ENCODE data around the gene RSRC2. TPM values are rescaled to one million over a fixed set of nuclear protein-coding genes. Genes with fewer than 3 reads are reported as not detected.
A peak's percentile ranks its signal among the peaks of the same experiment; 100 is the strongest.

RSRC2 gene
- total and polyA plus RNA-seq, 9 of the 15 experiments (the other 6 are each of a cell fraction or from before 2014, with no cell fraction given): 52.6 to 123 (median 80.3) TPM

DNA sequence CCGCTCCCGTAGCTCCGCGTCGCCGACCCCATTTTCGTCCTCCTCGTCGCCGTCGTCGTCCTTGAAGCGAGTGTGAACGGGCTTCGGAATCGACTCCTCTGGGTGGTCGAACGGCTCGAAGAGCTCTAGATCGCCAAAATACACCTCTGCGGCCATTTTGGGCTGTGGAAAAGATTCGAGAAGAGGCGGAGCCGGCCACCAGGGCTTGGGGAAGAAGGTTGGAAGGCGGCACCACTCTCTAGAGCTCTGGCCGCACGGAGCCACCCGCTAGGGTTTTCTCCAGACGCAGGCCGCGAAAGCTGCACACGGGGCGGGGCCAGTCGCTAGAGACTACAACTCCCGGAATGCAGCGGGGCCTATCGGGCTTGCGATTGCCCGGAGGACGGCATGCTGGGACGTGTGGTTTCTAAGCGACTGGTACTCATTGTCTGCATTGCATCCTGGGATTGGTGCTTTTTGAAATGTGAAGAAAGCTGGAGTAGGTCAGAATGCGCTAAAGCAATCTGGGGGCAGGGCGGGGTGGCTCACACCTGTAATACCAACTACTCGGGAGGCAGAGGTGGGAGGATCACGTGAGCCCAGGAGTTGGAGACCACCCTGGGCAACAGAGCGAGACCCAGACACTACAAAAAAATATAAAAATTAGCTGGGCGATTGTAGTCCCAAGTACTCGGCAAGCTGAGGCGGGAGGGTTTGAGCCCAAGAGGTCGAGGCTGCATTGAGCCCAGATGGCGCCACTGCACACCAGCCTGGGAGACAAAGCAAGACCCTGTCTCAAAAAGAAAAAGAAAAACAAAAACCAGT lies 25.8 kb downstream of the RSRC2 start, which contains the start of gene ZCCHC8 (continued):
- TF ChIP-seq KLF1 (tag; IDR thresholded peaks at IDR 0.05) (no peak), OTX1 (CRISPR knock-in tag; IDR thresholded peaks at IDR 0.05) (no peak), POLR2B (IDR thresholded peaks at IDR 0.05; ENCODE audit: low read depth, partially characterized antibody) (peak; percentile 92), SRSF3 (IDR thresholded peaks at IDR 0.05; ENCODE audit: insufficient read depth, low read length) (no peak; the same call in 1 of the 2 replicates), ZNF253 (CRISPR knock-in tag; conservative IDR thresholded peaks at IDR 0.05) (no peak), TAF7 (tag; IDR thresholded peaks at IDR 0.05) (peak; percentile 94), SIX5 (IDR thresholded peaks at IDR 0.05; ENCODE audit: borderline replicate concordance in 1 of 2, insufficient read depth in 1 of 2, low read depth in 1 of 2, low read length in 2 of 2) (peak; percentile 96 to 98), EZH2 (IDR thresholded peaks at IDR 0.05; ENCODE audit: borderline replicate concordance, low read depth, low read length) (no peak), CCAR2 (IDR thresholded peaks at IDR 0.05; ENCODE audit: low read depth, low read length) (no peak), ZNF785 (CRISPR knock-in tag; IDR thresholded peaks at IDR 0.05) (no peak), KHSRP (IDR thresholded peaks at IDR 0.05) (no peak), ZNF140 (CRISPR knock-in tag; IDR thresholded peaks at IDR 0.05) (no peak), CCNT2 (IDR thresholded peaks at IDR 0.05; ENCODE audit: borderline replicate concordance, extremely low read depth, insufficient read length, low read depth, low read length) (peak; percentile 61), CBFA2T3 (IDR thresholded peaks at IDR 0.05) (no peak)
- TF ChIP-seq, protein P1, sequence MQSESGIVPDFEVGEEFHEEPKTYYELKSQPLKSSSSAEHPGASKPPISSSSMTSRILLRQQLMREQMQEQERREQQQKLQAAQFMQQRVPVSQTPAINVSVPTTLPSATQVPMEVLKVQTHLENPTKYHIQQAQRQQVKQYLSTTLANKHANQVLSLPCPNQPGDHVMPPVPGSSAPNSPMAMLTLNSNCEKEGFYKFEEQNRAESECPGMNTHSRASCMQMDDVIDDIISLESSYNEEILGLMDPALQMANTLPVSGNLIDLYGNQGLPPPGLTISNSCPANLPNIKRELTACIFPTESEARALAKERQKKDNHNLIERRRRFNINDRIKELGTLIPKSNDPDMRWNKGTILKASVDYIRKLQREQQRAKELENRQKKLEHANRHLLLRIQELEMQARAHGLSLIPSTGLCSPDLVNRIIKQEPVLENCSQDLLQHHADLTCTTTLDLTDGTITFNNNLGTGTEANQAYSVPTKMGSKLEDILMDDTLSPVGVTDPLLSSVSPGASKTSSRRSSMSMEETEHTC (IDR thresholded peaks at IDR 0.05): no peak
- TF ChIP-seq, protein P2, sequence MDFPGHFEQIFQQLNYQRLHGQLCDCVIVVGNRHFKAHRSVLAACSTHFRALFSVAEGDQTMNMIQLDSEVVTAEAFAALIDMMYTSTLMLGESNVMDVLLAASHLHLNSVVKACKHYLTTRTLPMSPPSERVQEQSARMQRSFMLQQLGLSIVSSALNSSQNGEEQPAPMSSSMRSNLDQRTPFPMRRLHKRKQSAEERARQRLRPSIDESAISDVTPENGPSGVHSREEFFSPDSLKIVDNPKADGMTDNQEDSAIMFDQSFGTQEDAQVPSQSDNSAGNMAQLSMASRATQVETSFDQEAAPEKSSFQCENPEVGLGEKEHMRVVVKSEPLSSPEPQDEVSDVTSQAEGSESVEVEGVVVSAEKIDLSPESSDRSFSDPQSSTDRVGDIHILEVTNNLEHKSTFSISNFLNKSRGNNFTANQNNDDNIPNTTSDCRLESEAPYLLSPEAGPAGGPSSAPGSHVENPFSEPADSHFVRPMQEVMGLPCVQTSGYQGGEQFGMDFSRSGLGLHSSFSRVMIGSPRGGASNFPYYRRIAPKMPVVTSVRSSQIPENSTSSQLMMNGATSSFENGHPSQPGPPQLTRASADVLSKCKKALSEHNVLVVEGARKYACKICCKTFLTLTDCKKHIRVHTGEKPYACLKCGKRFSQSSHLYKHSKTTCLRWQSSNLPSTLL (IDR thresholded peaks at IDR 0.05): no peak
- TF ChIP-seq, protein P3, sequence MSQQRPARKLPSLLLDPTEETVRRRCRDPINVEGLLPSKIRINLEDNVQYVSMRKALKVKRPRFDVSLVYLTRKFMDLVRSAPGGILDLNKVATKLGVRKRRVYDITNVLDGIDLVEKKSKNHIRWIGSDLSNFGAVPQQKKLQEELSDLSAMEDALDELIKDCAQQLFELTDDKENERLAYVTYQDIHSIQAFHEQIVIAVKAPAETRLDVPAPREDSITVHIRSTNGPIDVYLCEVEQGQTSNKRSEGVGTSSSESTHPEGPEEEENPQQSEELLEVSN (IDR thresholded peaks at IDR 0.05; ENCODE audit: borderline replicate concordance in 1 of 2, extremely low read depth in 1 of 2, insufficient read depth in 1 of 2, insufficient read length in 1 of 2, low read depth in 1 of 2, low read length in 1 of 2, poor library complexity in 1 of 2, severe bottlenecking in 1 of 2): no peak
- TF ChIP-seq, protein P4, sequence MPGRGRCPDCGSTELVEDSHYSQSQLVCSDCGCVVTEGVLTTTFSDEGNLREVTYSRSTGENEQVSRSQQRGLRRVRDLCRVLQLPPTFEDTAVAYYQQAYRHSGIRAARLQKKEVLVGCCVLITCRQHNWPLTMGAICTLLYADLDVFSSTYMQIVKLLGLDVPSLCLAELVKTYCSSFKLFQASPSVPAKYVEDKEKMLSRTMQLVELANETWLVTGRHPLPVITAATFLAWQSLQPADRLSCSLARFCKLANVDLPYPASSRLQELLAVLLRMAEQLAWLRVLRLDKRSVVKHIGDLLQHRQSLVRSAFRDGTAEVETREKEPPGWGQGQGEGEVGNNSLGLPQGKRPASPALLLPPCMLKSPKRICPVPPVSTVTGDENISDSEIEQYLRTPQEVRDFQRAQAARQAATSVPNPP (IDR thresholded peaks at IDR 0.05; ENCODE audit: borderline replicate concordance, insufficient read depth, insufficient read length): no peak
- TF ChIP-seq, protein P5, sequence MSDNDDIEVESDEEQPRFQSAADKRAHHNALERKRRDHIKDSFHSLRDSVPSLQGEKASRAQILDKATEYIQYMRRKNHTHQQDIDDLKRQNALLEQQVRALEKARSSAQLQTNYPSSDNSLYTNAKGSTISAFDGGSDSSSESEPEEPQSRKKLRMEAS (CRISPR knock-in tag; IDR thresholded peaks at IDR 0.05): peak; percentile 47
- TF ChIP-seq, protein P6, sequence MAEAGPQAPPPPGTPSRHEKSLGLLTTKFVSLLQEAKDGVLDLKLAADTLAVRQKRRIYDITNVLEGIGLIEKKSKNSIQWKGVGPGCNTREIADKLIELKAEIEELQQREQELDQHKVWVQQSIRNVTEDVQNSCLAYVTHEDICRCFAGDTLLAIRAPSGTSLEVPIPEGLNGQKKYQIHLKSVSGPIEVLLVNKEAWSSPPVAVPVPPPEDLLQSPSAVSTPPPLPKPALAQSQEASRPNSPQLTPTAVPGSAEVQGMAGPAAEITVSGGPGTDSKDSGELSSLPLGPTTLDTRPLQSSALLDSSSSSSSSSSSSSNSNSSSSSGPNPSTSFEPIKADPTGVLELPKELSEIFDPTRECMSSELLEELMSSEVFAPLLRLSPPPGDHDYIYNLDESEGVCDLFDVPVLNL (CRISPR knock-in tag; IDR thresholded peaks at IDR 0.05; ENCODE audit: low read depth): no peak

Data from K562 (cell line).